ENCODE results near the gene PVALEF.

- TF ChIP-seq CTCF (IDR thresholded peaks at IDR 0.05; ENCODE audit: insufficient read depth, low read length) (no peak), GABPA (IDR thresholded peaks at IDR 0.05; ENCODE audit: low read depth) (no peak), POLR2AphosphoS5 (IDR thresholded peaks at IDR 0.05; ENCODE audit: low read depth) (no peak)
These were observed 12.9 kb upstream of the PVALEF start for GRCh38 chr17:81152288-81152828.
